Mesothelial cell of epicardium (in vitro differentiated cells): Measurements from ENCODE around the gene AFDN. TPM values are rescaled to one million over a fixed set of nuclear protein-coding genes. Genes with fewer than 3 reads are reported as not detected.

Experiments used
- DNase-seq, 2 experiments: peaks; one replicate each; pipeline ENCODE4 v3.0.0; 2021; ENCODE audit warnings: low spot score in 2 of 2; ENCODE audit not compliant: unreplicated experiment in 2 of 2
- H3K27ac Mint-ChIP-seq: 2 replicates; pipeline ENCODE4 v1.8.0; 2021; ENCODE audit warnings: mixed read lengths
- H3K27me3 Mint-ChIP-seq: 2 replicates; pipeline ENCODE4 v1.8.0; 2021; ENCODE audit warnings: low read depth, mixed read lengths
- H3K36me3 Mint-ChIP-seq: 2 replicates; pipeline ENCODE4 v1.8.0; 2021; ENCODE audit warnings: mixed read lengths
- H3K4me1 Mint-ChIP-seq: 2 replicates; pipeline ENCODE4 v1.8.0; 2021; ENCODE audit warnings: mixed read lengths
- H3K4me3 Mint-ChIP-seq: 2 replicates; pipeline ENCODE4 v1.8.0; 2021; ENCODE audit warnings: mild to moderate bottlenecking, moderate library complexity, mixed read lengths
- H3K9me3 Mint-ChIP-seq: 2 replicates; pipeline ENCODE4 v1.8.0; 2021; ENCODE audit warnings: mixed read lengths
- CTCF ChIP-seq: fragments of 200-600 bp; sonication (generic); IDR thresholded peaks from one replicate; pipeline ENCODE4 v1.5.0; 2021; ENCODE audit warnings: antibody characterized with exemption; ENCODE audit not compliant: unreplicated experiment
- total RNA-seq: library from RNA; stranded (reverse); gene quantifications from 3 replicates; pipeline ENCODE4 v1.2.1, GENCODE V29; 2021

AFDN gene
- total RNA-seq, 1 donor from 2014 or later = 284 TPM

- peaks cover 9% of the 10 kb centered on the region for H3K4me1 Mint-ChIP-seq
- no peak for TF ChIP-seq CTCF
- DNase-seq = no peak
- no peak overlapping the region for H3K4me3 Mint-ChIP-seq
- H3K27ac Mint-ChIP-seq = no peak overlapping the region
- no peaks in the 10 kb centered on the region for H3K27me3 Mint-ChIP-seq
- H3K36me3 Mint-ChIP-seq = no peaks in the 10 kb centered on the region
- H3K9me3 Mint-ChIP-seq = peaks cover 5% of the 10 kb centered on the region
Observed at GRCh38 chr6:167984144-167984719, 157.5 kb downstream of the AFDN start.

DNA sequence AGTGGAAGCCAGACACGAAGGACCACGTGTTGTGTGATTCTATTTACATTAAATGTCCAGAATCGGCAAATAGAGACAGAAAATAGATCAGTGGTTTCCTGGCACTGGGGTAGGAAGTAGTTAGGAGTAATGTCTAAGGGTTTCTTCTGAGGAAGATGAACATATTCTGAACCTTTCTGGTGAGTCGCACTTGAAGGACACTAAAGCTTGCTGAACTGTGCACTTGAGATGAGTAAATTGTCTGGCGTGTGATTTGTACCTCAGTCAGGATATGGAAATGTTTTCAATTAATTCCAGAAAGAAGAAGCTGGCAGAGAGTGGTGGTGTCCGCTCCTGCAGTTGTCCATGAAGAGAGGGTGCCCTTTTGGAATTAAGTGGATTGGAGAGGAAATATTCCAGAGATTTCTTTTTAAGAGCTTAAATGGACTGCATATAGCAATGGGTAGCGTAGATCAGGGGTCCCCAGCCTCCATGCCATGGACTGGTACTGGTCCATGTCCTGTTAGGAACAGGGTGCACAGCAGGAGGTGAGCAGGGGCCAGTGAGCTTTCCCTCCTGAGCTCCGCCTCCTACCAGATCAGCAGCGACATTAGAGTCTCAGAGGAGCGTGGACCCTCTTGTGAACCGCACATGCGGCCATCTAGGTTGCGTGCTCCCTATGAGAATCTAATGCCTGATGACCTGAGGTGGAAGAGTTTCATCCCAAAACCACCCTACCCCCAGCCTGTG lies 158.3 kb downstream of the AFDN start:
- H3K4me1 Mint-ChIP-seq = peaks cover 9% of the 10 kb centered on the region
- peaks cover 5% of the 10 kb centered on the region for H3K9me3 Mint-ChIP-seq
- DNase-seq = no peak
- no peak overlapping the region for H3K4me3 Mint-ChIP-seq
- H3K27me3 Mint-ChIP-seq = no peaks in the 10 kb centered on the region
- no peak for TF ChIP-seq CTCF
- no peak overlapping the region for H3K27ac Mint-ChIP-seq
- H3K36me3 Mint-ChIP-seq = no peaks in the 10 kb centered on the region

DNA sequence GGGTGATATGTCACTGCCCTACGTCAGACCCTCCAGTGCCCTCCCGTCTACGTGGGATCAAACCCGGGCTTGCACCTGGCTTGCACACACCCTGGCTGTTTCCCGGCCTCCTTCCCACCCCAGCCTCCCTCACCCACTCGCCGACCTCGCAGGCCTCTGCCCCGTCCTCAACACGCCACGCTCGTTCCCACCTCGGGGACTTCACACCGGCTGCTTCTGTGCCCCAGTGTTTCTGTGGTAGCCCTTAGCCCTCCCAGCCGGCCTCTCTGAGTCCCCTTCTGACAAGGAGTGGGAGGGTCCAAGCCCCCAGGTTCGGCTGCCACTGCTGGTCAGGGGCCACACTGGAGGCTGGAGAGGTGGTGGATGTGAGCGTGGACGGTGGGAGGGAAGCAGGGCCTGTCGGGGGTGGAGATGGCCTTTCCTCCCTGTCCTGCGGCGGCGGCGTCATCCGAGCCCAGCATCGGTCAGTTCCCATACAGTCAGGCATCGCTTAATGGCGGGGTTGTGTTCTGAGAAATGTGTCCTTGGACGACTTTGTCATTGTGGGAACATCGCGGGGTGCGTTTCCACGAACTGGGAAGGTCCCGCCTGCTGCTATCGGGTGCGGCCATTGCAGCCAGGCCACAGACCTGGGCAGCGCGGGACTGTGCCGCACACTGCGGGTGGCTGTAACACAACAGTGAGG lies 159.3 kb downstream of the AFDN start:
- DNase-seq = no peak
- H3K4me1 Mint-ChIP-seq = peaks cover 5% of the 10 kb centered on the region
- no peak for TF ChIP-seq CTCF

GRCh38 chr6:167987396-167988153 lies 160.9 kb downstream of the AFDN start:
- H3K4me1 Mint-ChIP-seq = no peaks in the 10 kb centered on the region
- no peak for DNase-seq
- H3K9me3 Mint-ChIP-seq = peaks cover 5% of the 10 kb centered on the region
- no peak for TF ChIP-seq CTCF
- H3K27ac Mint-ChIP-seq = no peak overlapping the region
- no peaks in the 10 kb centered on the region for H3K36me3 Mint-ChIP-seq
- H3K4me3 Mint-ChIP-seq = no peak overlapping the region
- no peaks in the 10 kb centered on the region for H3K27me3 Mint-ChIP-seq

More for the DNA sequence above, 159.3 kb downstream of the AFDN start:
- no peak overlapping the region for H3K27ac Mint-ChIP-seq
- H3K27me3 Mint-ChIP-seq = no peaks in the 10 kb centered on the region
- H3K4me3 Mint-ChIP-seq = no peak overlapping the region
- no peaks in the 10 kb centered on the region for H3K36me3 Mint-ChIP-seq
- H3K9me3 Mint-ChIP-seq = peaks cover 5% of the 10 kb centered on the region

GRCh38 chr6:167988154-167988495 lies 161.4 kb downstream of the AFDN start:
- Mint-ChIP-seq H3K27me3 (no peaks in the 10 kb centered on the region), H3K4me3 (no peak overlapping the region), H3K36me3 (no peaks in the 10 kb centered on the region), H3K27ac (no peak overlapping the region), H3K9me3 (peaks cover 5% of the 10 kb centered on the region), H3K4me1 (no peaks in the 10 kb centered on the region)
- no peak for DNase-seq
- no peak for TF ChIP-seq CTCF
